Central memory CD8-positive, alpha-beta T cell (primary cell): ENCODE data around the gene IGFLR1.

Experiments
- ATAC-seq: fragments of 150-1000 bp; cut with Tn5 transposase; replicated peaks from 2 replicates; pipeline ENCODE4 v1.10.0; 2022; ENCODE audit warnings: mild to moderate bottlenecking, moderate FRiP score, moderate number of reproducible peaks; ENCODE audit not compliant: poor library complexity, severe bottlenecking; ENCODE audit errors: extremely low read depth
- DNase-seq, 2 donors: peaks; one replicate each; pipeline ENCODE4 v3.0.0; 2021; ENCODE audit warnings: low spot score in 2 of 2
- H3K27ac Mint-ChIP-seq: one replicate; pipeline ENCODE4 v1.8.0; 2022; ENCODE audit warnings: low read depth, mild to moderate bottlenecking, moderate library complexity, mixed read lengths
- H3K27me3 Mint-ChIP-seq: one replicate; pipeline ENCODE4 v1.8.0; 2022; ENCODE audit warnings: mixed read lengths
- H3K36me3 Mint-ChIP-seq: one replicate; pipeline ENCODE4 v1.8.0; 2022; ENCODE audit warnings: mild to moderate bottlenecking, moderate library complexity, mixed read lengths; ENCODE audit not compliant: insufficient read depth
- H3K4me1 Mint-ChIP-seq: one replicate; pipeline ENCODE4 v1.8.0; 2022; ENCODE audit warnings: mixed read lengths
- H3K4me3 Mint-ChIP-seq: one replicate; pipeline ENCODE4 v1.8.0; 2022; ENCODE audit warnings: mild to moderate bottlenecking, moderate library complexity, mixed read lengths
- H3K9me3 Mint-ChIP-seq: one replicate; pipeline ENCODE4 v1.8.0; 2022; ENCODE audit warnings: mixed read lengths

IGFLR1 gene

GRCh38 chr19:35784503-35785338 lies 42.5 kb upstream of the IGFLR1 start:
- Mint-ChIP-seq H3K4me1 (peaks cover 8% of the 10 kb centered on the region), H3K9me3 (no peaks in the 10 kb centered on the region), H3K4me3 (no peak overlapping the region), H3K27ac (no peak overlapping the region), H3K36me3 (peaks cover 3% of the 10 kb centered on the region), H3K27me3 (no peaks in the 10 kb centered on the region)
- ATAC-seq (no peak), DNase-seq (no peak)

GRCh38 chr19:35783469-35784434 lies 41.5 kb upstream of the IGFLR1 start:
- Mint-ChIP-seq H3K4me3 (no peak overlapping the region), H3K27ac (no peak overlapping the region), H3K9me3 (no peaks in the 10 kb centered on the region), H3K27me3 (no peaks in the 10 kb centered on the region), H3K36me3 (peaks cover 5% of the 10 kb centered on the region), H3K4me1 (peaks cover 8% of the 10 kb centered on the region)
- ATAC-seq (no peak), DNase-seq (no peak)

GRCh38 chr19:35782589-35782988 lies 40.3 kb upstream of the IGFLR1 start:
- peaks cover 5% of the 10 kb centered on the region for H3K36me3 Mint-ChIP-seq
- H3K27me3 Mint-ChIP-seq = no peaks in the 10 kb centered on the region
- no peaks in the 10 kb centered on the region for H3K9me3 Mint-ChIP-seq
- DNase-seq (no peak), ATAC-seq (no peak)
- no peak overlapping the region for H3K4me3 Mint-ChIP-seq
- H3K27ac Mint-ChIP-seq = no peak overlapping the region
- H3K4me1 Mint-ChIP-seq = peaks cover 8% of the 10 kb centered on the region

GRCh38 chr19:35781650-35782049 lies 39.4 kb upstream of the IGFLR1 start:
- H3K9me3 Mint-ChIP-seq = no peaks in the 10 kb centered on the region
- peaks cover 5% of the 10 kb centered on the region for H3K36me3 Mint-ChIP-seq
- DNase-seq = no peak
- no peak for ATAC-seq
- H3K27ac Mint-ChIP-seq = no peak overlapping the region
- H3K27me3 Mint-ChIP-seq = no peaks in the 10 kb centered on the region
- H3K4me1 Mint-ChIP-seq = peaks cover 15% of the 10 kb centered on the region
- no peak overlapping the region for H3K4me3 Mint-ChIP-seq

GRCh38 chr19:35780717-35781116 lies 38.5 kb upstream of the IGFLR1 start:
- ATAC-seq (no peak), DNase-seq (no peak)
- no peaks in the 10 kb centered on the region for H3K27me3 Mint-ChIP-seq
- H3K36me3 Mint-ChIP-seq = peaks cover 5% of the 10 kb centered on the region
- H3K9me3 Mint-ChIP-seq = no peaks in the 10 kb centered on the region
- no peak overlapping the region for H3K4me3 Mint-ChIP-seq
- H3K27ac Mint-ChIP-seq = no peak overlapping the region
- peaks cover 25% of the 10 kb centered on the region for H3K4me1 Mint-ChIP-seq

GRCh38 chr19:35780058-35780457 lies 37.8 kb upstream of the IGFLR1 start:
- Mint-ChIP-seq H3K36me3 (peaks cover 5% of the 10 kb centered on the region), H3K27ac (no peak overlapping the region)

GRCh38 chr19:35779033-35779432 lies 36.8 kb upstream of the IGFLR1 start:
- no peak overlapping the region for H3K27ac Mint-ChIP-seq
- no peak for DNase-seq
- no peak overlapping the region for H3K4me3 Mint-ChIP-seq
- no peaks in the 10 kb centered on the region for H3K27me3 Mint-ChIP-seq
- H3K36me3 Mint-ChIP-seq = peaks cover 5% of the 10 kb centered on the region
- H3K9me3 Mint-ChIP-seq = no peaks in the 10 kb centered on the region
- peaks cover 34% of the 10 kb centered on the region for H3K4me1 Mint-ChIP-seq
- ATAC-seq = no peak

More at GRCh38 chr19:35780058-35780457, 37.8 kb upstream of the IGFLR1 start:
- DNase-seq (no peak), ATAC-seq (no peak)
- Mint-ChIP-seq H3K4me1 (peaks cover 25% of the 10 kb centered on the region), H3K9me3 (no peaks in the 10 kb centered on the region), H3K4me3 (no peak overlapping the region), H3K27me3 (no peaks in the 10 kb centered on the region)

GRCh38 chr19:35777961-35778360 lies 35.7 kb upstream of the IGFLR1 start:
- Mint-ChIP-seq H3K27ac (no peak overlapping the region), H3K4me1 (peaks cover 26% of the 10 kb centered on the region), H3K4me3 (no peak overlapping the region), H3K36me3 (peaks cover 4% of the 10 kb centered on the region), H3K9me3 (no peaks in the 10 kb centered on the region), H3K27me3 (no peaks in the 10 kb centered on the region)
- no peak for ATAC-seq
- no peak for DNase-seq

GRCh38 chr19:35777086-35777841 lies 35.0 kb upstream of the IGFLR1 start:
- Mint-ChIP-seq H3K36me3 (peaks cover 4% of the 10 kb centered on the region), H3K27ac (no peak overlapping the region), H3K4me1 (peaks cover 25% of the 10 kb centered on the region), H3K9me3 (no peaks in the 10 kb centered on the region), H3K4me3 (no peak overlapping the region), H3K27me3 (no peaks in the 10 kb centered on the region)
- DNase-seq (no peak), ATAC-seq (no peak)

- Mint-ChIP-seq H3K4me3 (peak overlapping the region; percentile 75), H3K4me1 (peaks cover 25% of the 10 kb centered on the region), H3K36me3 (peaks cover 4% of the 10 kb centered on the region), H3K9me3 (no peaks in the 10 kb centered on the region), H3K27me3 (no peaks in the 10 kb centered on the region), H3K27ac (no peak overlapping the region)
- ATAC-seq (no peak), DNase-seq (no peak)
These were observed 34.0 kb upstream of the IGFLR1 start for GRCh38 chr19:35776102-35776788.

GRCh38 chr19:35775298-35776101 lies 33.2 kb upstream of the IGFLR1 start, which contains the start of gene ARHGAP33:
ARHGAP33 (plus strand) TSS chr19:35775564; CDS start chr19:35775659, 95 bp downstream.
- peak; percentile 96 to 98 for DNase-seq
- Mint-ChIP-seq H3K36me3 (peaks cover 4% of the 10 kb centered on the region), H3K27me3 (no peaks in the 10 kb centered on the region), H3K27ac (peak within 1 kb of the TSS; percentile 80), H3K4me1 (peaks cover 25% of the 10 kb centered on the region), H3K4me3 (peak within 1 kb of the TSS; percentile 75), H3K9me3 (no peaks in the 10 kb centered on the region)
- peak; percentile 93 for ATAC-seq
